ENCODE measurements around the gene CHMP4B.

CHMP4B gene, protein sequence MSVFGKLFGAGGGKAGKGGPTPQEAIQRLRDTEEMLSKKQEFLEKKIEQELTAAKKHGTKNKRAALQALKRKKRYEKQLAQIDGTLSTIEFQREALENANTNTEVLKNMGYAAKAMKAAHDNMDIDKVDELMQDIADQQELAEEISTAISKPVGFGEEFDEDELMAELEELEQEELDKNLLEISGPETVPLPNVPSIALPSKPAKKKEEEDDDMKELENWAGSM

DNA sequence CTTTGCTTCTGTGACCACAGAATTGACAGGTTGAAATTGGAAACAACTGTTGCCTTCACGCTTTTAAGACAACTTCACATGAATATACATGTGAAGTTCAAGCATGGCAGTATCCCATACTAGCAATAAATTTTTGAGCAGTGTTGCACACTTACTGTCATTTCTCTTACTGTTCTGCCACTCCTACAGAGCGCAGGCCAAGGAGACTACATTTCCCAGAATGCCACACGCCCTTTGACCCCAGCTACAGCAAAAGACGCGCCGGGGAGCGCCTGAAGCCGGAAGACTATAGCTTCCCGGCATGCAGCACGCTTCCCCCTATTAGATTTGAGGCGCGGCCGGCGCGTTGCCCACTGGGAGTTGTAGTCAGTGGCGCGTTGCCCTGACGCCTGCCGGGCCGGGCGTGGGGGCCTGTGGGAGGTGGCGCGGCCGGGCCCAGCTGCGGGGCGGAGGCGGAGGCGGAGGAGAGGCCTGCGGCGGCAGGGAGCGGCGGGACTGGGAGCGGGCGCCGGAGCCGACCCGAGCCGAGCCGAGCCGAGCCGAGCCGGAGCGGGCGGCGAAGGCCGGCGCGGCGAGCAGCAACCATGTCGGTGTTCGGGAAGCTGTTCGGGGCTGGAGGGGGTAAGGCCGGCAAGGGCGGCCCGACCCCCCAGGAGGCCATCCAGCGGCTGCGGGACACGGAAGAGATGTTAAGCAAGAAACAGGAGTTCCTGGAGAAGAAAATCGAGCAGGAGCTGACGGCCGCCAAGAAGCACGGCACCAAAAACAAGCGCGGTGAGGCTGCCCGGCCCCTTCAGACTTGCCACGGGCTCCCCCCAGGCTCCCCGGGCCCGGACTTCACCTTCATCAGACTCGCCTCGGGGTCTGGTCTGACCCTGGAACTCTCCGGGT is at the start of gene CHMP4B:
TSS of gene CHMP4B (plus strand) at position 464 of the 891 bp plus-strand sequence. CDS start at position 585, 121 bp downstream.
- H3K4me3 ChIP-seq (ENCODE audit: low read depth, low read length), result peak within 1 kb of the TSS; percentile 90

DNA sequence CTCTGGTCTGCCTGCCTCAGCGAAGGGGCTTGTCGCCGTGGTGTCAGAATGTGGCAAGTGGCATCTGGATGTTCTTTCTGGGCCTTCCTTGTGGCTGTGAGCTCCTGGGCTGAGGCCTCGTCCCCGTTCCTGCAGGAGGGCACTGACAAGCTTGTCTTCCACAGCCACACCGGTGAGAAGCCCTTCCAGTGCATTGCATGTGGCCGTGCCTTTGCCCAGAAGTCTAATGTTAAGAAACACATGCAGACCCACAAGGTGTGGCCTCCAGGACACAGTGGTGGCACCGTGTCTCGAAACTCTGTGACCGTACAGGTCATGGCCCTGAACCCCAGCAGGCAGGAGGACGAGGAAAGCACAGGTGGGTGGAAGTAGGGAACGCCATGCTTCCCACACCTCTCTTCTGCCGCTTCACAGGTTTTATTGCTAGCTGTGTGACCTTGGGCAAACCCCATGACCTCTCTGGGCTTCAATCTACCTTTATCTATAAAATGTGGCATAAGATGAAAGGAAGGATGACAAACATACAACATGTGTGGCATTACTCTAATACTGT is 49.4 kb upstream of the CHMP4B start:
- no peak overlapping the region for H3K4me3 ChIP-seq (ENCODE audit: low read depth, low read length)

DNA sequence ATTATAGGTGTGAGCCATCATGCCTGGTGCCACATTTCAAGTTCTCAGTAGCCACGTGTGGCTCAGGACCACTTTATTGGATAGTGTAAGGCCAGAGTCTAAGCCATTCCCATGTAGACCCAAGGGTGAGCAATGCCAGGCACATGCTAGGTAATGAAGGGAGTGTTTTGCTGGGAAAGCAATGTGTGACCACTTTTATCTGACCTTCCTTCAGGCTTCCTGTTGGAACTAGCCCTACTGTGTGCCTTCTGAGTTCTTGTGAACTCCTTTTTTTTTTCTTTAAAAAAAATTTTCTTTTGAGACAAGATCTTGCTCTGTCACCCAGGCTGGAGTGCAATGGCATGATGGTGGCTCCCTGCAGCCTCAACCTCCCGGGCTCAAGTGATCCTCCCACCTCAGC is 46.0 kb upstream of the CHMP4B start:
- no peak overlapping the region for H3K4me3 ChIP-seq (ENCODE audit: low read depth, low read length)

DNA sequence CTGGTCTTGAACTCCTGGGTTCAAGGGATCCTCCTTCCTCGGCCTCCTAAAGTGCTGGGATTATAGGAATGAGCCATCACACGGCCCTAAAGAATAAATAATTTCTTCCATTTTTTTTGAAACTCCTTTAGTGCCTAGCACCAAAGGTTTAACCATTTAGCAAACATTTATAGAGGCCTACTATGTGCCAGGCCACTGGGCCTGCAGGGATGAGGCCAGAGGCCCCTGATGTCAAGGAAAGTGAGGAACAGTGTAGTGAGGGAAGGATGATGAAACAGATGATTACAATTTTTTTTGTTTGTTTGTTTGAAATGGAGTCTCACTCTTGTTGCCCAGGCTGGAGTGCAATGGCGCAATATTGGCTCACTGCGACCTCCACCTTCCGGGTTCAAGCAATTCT is 45.6 kb upstream of the CHMP4B start:
- H3K4me3 ChIP-seq (ENCODE audit: low read depth, low read length), result no peak overlapping the region

DNA sequence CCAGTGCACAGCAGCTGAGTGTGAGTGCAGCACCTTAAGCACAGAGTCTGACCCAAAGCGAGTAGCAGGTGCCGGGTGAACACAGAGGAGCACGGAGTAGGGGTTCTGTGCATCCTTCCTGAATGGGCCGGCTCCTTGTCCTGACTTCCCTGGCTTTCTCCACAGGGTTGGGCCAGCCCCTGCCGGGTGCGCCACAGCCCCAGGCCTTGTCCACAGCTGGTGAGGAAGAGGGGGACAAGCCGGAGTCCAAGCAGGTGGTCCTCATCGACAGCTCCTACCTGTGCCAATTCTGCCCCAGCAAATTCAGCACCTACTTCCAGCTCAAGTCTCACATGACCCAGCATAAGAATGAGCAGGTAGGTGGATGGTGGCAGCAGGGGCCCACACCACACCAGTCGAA is 44.5 kb upstream of the CHMP4B start:
- no peak overlapping the region for H3K4me3 ChIP-seq (ENCODE audit: low read depth, low read length)

DNA sequence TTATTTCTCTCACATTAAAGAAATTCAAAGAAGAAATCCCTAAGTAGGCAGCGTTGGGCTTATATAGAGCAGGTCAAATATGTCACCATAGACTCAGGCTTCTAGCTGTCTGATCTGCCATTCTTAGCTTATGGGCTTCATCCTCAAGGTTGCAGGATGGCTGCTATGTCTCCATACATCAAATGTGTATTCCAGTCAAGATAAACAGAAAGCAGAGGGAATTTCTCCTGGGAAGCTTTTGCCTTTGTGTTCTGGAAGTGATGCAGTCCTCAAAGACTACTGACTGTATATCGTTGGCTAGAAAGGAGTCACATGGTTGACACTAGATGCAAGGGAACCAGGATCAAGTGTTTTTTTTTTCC is 43.4 kb upstream of the CHMP4B start:
- no peak overlapping the region for H3K4me3 ChIP-seq (ENCODE audit: low read depth, low read length)

DNA sequence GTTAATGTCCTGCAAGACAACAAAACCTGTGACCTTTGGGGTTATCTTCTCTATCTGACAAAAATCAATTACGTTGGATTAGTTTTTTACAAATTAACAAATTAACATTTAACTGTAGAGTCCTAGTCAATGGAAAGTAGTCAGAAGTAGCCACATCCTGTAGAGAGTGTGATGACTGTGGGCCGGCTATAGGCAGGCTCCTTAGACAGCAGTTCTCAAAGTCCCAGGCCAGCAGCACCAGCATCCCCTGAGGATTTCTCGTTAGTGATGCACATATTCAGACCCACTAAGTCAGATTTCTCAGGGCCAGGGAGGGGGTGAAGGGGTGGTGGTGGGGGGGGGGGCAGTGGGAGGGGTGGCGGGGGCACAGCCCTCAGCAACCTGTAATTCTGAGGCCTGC is 42.1 kb upstream of the CHMP4B start:
- no peak overlapping the region for H3K4me3 ChIP-seq (ENCODE audit: low read depth, low read length)

DNA sequence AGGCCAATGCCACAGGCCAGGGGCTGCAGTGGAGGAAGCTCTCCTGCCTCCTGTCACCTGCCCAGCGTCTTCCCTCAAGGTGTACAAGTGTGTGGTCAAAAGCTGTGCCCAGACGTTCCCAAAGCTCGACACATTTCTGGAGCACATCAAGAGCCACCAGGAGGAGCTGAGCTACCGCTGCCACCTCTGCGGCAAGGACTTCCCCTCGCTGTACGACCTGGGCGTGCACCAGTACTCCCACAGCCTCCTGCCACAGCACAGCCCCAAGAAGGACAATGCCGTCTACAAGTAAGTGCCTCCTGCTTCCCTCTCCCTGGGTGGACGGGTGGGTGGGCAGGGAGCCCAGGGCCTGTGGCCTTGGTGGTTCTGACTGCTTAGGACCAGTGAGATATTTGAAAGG is 41.1 kb upstream of the CHMP4B start:
- H3K4me3 ChIP-seq (ENCODE audit: low read depth, low read length), result no peak overlapping the region

DNA sequence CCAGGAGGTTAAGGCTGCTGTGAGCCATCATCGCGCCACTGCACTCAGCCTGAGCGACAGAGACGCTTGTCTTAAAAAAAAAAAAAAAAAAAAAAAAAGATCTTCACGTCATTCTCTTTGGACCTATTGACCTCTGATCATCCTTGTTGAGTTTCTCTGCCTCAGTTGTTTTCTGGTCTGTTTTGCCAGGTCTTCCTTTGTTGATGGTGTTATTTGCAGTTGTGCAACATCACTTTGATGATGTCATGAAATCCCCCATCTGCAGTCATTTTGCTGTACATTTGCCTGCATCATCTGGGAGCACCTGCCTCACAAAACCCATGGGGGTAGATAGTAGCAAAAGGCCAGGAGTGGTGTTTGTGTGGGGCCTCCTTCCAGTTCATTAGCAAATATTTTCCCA is 39.2 kb upstream of the CHMP4B start:
- no peak overlapping the region for H3K4me3 ChIP-seq (ENCODE audit: low read depth, low read length)

DNA sequence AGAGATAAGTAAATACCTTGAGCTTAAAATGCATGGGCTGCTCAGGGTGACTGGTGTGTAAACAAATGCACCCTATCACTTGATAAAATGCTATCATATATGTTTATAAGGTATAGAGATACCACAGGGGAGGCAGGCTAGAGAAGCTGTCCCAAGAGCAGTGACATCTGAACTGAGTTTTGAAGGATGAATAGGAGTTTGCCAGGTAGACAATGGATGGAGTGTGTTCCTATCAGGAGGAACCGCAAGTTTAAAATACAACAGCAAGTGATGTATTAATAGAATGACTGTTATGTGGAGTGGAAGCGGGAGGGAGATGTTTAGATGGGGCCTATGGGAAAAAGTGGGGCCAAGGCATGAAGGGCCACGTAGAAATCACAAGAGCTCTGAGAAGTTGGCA is 38.7 kb upstream of the CHMP4B start:
- no peak overlapping the region for H3K4me3 ChIP-seq (ENCODE audit: low read depth, low read length)

DNA sequence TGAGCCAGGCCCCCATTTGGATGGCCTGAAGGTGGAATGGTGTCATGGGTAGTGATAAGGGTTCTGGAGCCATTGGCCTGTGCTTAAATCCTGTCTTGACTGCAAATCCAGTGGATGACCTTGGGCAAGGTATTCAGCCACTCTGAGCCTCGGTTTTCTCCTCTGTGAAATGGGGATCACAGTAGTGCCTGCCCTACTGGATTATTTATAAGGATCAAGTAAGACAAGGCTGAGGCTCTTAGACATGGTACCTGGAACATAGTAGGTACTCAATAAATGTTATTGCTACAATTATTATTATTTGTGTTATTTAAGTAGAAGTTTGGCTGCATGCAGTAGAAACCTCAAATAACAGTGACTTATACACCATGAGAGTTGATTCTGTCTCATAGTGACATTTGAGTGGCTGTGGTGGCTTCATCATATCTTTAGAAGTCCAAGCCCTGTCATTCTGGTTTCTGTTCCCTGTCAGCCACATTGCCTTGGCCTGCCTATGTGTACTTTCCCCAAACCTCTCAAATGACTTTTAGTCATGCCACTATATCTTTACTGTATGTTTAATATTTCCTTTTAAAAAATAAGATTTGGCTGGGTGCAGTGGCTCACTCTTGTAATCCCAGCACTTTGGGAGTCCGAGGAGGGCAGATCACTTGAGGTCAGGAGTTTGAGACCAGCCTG is 37.6 kb upstream of the CHMP4B start:
- H3K4me3 ChIP-seq (ENCODE audit: low read depth, low read length), result no peak overlapping the region

DNA sequence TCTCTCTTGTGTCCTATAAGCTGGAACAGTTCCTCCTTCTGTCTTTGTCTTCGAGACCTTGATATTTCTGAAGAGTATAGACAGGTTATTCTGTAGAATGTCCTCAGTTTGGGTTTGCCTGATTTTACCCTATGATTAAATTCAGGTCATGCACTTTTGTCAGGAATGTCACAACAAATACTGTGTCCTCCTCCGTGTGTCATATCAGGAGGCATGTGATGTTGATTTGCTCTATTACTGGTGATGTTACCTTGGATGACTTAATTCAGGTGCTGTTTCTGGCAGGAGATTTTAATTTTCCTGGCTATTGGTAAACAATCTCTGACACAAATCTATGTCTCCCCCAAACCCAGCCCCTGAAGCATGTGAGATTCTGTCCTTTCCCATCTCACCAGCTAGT is 33.3 kb upstream of the CHMP4B start:
- no peak overlapping the region for H3K4me3 ChIP-seq (ENCODE audit: low read depth, low read length)

DNA sequence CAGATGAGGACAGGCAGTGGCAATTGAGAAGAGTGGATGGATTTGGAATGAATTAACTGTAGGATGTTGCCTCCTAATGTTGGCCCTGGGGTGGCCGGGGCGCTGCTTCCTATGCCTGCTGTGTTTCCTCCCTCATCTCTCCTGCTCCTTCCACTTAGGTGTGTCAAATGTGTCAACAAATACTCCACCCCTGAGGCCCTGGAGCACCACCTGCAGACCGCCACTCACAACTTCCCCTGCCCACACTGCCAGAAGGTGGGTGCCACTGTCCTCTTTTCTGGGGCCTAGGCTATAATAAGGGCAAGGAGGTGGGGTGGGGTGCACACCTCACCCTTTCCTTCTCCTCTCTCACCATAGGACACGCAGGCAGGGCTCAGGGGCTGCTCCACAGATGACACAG is 30.0 kb upstream of the CHMP4B start:
- no peak overlapping the region for H3K4me3 ChIP-seq (ENCODE audit: low read depth, low read length)

DNA sequence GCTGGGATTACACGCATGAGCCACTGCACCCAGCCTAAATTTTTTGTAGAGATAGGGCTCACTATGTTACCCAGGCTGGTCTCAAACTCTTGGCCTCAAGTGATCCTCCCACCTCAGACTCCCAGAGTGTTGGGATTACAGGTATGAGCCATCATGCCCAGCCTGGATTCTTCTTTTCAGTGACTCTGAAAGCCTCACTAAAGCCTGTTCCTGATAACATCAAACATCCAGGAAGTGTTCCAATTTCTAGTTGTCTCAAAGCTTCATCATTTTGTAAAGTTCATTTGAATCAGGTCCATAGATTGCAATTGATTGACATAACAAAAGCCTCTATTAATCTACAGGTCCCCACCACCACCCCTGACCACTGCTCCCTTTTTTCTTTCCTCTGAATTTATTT is 29.2 kb upstream of the CHMP4B start:
- no peak overlapping the region for H3K4me3 ChIP-seq (ENCODE audit: low read depth, low read length)

DNA sequence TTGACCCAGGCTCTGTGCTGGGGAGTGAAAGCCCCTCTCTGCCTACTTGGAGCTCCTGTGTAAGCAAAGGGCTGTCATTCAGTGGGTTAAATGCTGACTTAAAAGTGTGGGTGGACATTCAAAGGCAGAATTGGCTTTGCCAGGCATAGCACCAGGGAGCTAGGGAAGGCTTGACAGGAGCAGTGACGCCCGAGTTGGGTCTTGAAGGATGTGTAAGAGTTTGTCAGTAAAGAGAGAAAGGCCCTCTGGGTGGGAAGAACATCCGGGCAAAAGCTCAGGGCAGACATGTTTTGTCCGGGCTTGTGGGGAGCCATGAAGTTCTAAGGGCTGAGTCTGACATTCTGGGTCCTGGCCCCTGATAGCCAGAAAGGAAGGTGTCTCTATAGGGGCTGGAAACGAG is 27.9 kb upstream of the CHMP4B start:
- H3K4me3 ChIP-seq (ENCODE audit: low read depth, low read length), result no peak overlapping the region

DNA sequence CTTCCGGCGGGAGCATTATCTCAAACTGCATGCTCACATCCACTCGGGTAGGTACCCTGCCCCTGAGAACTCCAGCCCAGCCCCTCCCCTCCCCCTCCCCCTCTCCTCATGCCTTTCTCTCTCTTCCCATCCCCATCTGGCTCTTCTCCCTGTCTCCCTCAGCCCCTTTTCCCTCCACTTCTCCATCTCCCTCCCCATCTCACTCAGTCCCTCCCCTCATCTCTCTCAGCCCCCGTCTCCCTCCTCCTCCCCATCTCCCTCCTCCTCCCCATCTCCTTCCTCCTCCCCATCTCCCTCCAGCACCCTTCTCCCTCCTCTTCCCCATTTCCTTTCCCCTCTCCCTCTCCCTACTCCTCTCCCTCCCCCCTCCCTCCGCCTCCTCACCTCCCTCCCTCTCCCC is 27.3 kb upstream of the CHMP4B start:
- no peak overlapping the region for H3K4me3 ChIP-seq (ENCODE audit: low read depth, low read length)

DNA sequence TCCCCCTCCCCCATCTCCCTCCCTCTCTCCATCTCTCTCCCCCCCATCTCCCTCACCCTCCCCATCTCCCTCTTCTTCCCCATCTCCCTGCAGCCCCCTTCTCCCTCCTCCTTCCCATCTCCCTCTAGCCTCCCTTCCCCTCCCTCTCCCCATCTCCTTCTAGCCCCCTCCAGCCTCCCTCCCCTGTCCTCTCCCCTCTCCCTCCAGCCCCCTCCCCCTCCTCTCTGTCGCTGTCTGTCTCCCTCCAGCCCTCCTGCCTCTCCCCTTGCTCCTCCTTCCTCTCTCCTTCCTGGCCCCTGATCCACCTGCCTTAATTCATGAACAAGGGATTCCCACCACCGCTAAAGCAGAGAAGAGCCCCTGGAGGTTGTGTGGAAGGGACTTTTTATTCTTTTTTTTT is 26.9 kb upstream of the CHMP4B start:
- H3K4me3 ChIP-seq (ENCODE audit: low read depth, low read length), result no peak overlapping the region

DNA sequence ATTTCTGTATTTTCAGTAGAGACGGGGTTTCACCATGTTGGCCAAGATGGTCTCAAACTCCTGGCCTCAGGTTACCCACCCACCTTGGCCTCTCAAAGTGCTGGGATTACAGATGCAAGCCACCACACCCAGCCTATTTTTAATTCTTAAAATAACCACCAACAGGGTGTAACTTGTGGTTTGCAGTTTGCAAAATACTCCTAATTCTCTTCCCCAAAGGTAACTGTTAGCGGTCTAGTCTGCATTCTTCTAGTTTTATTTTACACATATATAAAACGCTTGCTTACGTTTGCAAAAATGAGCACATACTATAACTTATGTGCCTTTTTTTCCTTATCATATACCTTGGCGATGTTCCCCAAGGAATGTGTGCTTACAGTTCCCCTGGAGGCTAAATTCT is 25.6 kb upstream of the CHMP4B start:
- H3K4me3 ChIP-seq (ENCODE audit: low read depth, low read length), result no peak overlapping the region

DNA sequence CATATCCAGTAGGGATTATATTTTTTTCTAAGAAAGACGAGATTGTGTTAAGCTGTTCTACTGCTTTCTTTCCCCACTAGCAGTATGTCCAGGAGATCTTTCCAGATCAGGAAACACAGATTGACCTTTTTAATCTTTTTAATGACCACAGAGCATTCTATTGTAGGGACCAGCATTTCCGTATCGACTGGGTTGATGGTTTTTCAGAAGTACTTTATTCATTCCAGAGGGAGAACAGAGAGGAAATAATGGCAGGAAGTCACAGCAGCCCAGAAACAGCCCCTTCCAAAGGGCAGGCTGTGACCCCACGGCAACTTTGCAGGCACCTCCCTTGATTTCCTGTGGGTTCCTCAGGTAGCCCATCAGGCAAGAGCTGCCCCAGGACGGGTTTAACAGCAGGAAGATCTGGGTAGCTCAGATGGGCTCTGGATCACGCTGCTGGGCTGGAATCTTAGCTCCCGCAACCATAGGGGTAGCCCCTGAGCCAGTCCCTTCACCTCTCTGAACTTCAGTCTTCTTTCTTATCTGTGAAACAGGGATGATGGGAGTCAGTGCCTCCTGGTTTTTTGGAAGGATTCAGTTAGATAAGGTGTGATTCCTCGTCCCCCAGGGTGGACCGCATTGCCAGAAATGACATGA is 23.8 kb upstream of the CHMP4B start:
- no peak overlapping the region for H3K4me3 ChIP-seq (ENCODE audit: low read depth, low read length)

DNA sequence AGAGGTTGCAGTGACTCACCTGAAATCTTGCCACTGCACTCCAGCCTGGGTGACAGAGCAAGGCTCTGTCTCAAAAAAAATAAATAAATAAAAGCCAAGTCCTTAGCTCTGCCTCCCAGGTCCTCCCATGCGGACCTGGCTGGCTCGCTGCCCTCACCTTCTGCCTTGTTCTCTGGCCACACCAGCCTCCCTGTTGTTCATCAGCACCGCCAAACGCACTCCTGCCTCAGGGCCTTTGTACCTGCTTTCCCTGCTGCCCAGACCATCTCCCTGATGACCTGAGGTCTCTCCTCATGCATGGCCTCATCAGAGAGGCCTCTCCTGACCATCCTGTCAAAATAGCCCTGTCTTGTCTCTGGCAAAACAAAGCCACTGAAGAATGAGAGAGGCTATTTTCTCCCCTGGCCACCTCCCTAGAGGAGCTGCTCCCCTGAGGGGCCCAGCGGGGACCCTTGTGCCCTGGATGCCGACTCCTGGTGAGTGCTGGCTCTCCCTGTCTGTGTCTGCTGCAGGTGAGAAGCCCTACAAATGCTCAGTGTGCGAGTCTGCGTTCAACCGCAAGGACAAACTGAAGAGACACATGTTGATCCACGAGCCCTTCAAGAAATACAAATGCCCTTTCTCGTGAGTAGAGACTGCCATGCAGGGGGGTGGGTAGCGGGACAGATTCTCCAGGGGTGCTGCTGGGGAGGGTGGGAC is 22.6 kb upstream of the CHMP4B start:
- no peak overlapping the region for H3K4me3 ChIP-seq (ENCODE audit: low read depth, low read length)
